ENCODE results near the gene MGAT4A.
"Not testable (repeated sequence)": the region's sequence is repeated elsewhere in the genome, so short reads cannot be mapped to it uniquely, and the experiment has no call there.

The MGAT4A gene

DNA sequence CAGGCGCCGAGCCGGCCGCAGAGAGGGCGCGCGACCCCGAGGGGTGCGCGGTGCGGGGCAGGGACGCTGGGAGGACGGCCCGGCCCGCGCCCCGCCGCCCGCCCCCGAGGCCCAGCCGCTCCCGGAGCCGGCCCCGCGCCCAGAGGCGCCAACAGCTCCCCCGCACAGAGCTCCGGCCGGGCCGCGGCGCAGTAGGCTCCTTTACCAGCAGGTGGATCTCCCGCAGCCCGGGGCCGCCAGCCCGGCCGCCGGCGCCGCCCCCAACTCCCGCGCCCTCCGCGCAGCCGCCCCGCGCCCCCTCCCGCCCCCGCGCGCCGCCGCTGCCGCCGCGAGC lies 258 bp downstream of the MGAT4A start:
- Histone ChIP-seq H3K27ac (peak overlapping the region; percentile 61 to 86 (median 76)), H3K4me3 (peak overlapping the region; percentile 69 to 93 (median 82)), H3K27me3 (peaks cover 0 to 28% (median 9%) of the 10 kb centered on the region in 11 experiments; a peak in 8 of 22 replicates), H3K9ac (peak overlapping the region; percentile 73 to 98 (median 85)), H4K20me1 (peaks cover 0 to 46% (median 16%) of the 10 kb centered on the region in 11 experiments; a peak in 12 of 22 replicates), H3K4me1 (peaks cover 37 to 79% (median 50%) of the 10 kb centered on the region in 10 experiments), H3K36me3 (peaks cover 0 to 13% (median 5%) of the 10 kb centered on the region in 11 experiments; a peak in 11 of 22 replicates), H3K9me3 (replicated peaks in 1 of 11) (peaks cover 0 to 7% (median 0%) of the 10 kb centered on the region in 11 experiments; a peak in 4 of 22 replicates), H3K4me2 (peak overlapping the region; percentile 79 to 92 (median 88); a peak in 21 of 22 replicates)
- TF ChIP-seq Cebpa-rat (IDR thresholded peaks at IDR 0.05), result no peak

- Histone ChIP-seq H4K20me1 (peaks cover 0 to 51% (median 16%) of the 10 kb centered on the region in 11 experiments; a peak in 12 of 22 replicates), H3K9me3 (replicated peaks in 1 of 11) (peaks cover 0 to 7% (median 0%) of the 10 kb centered on the region in 11 experiments; a peak in 4 of 22 replicates), H3K4me1 (peaks cover 37 to 79% (median 50%) of the 10 kb centered on the region in 10 experiments), H3K36me3 (peaks cover 0 to 18% (median 7%) of the 10 kb centered on the region in 11 experiments; a peak in 11 of 22 replicates), H3K4me2 (peak overlapping the region; percentile 79 to 92 (median 88)), H3K9ac (peak overlapping the region; percentile 73 to 98 (median 85)), H3K27me3 (peaks cover 0 to 28% (median 9%) of the 10 kb centered on the region in 11 experiments; a peak in 8 of 22 replicates), H3K27ac (peak overlapping the region; percentile 61 to 86 (median 76)), H3K4me3 (peak overlapping the region; percentile 69 to 93 (median 82))
- TF ChIP-seq Cebpa-rat (IDR thresholded peaks at IDR 0.05), result no peak
These were observed 752 bp downstream of the MGAT4A start for GRCh38 chr2:98730053-98730706.

DNA sequence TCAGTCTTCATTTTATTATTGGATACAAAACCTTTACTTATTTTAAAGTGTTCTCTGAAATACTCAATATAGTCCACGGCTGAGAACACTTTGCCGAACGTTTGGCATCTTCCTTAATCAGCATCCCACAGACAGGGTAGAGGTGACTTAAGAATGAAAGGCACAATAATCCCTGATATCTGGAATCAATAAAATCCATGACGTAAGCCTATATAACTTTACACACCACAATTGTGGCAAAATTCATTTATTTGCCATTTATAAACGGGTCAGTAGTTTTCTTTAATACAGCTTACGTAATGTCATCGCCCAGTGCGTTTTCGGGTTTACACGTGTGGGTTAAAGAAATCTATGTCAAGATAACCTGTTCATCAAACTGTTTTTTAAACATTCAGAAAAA lies 1.3 kb downstream of the MGAT4A start:
- Histone ChIP-seq H3K9ac (peak overlapping the region in 10 of 11 experiments; percentile 73 to 98 (median 85); a peak in 16 of 22 replicates), H3K4me1 (peaks cover 37 to 79% (median 48%) of the 10 kb centered on the region in 10 experiments), H3K4me3 (peak overlapping the region; percentile 69 to 93 (median 82)), H3K36me3 (peaks cover 0 to 23% (median 12%) of the 10 kb centered on the region in 11 experiments; a peak in 11 of 22 replicates), H3K27ac (peak overlapping the region in 2 of 11 experiments; percentile 76 to 84; a peak in 3 of 22 replicates), H3K9me3 (replicated peaks in 1 of 11) (peaks cover 0 to 7% (median 0%) of the 10 kb centered on the region in 11 experiments; a peak in 4 of 22 replicates), H4K20me1 (peaks cover 0 to 56% (median 18%) of the 10 kb centered on the region in 11 experiments; a peak in 12 of 22 replicates), H3K4me2 (peak overlapping the region; percentile 79 to 92 (median 88)), H3K27me3 (peaks cover 0 to 28% (median 9%) of the 10 kb centered on the region in 11 experiments; a peak in 8 of 22 replicates)
- no peak for TF ChIP-seq Cebpa-rat (IDR thresholded peaks at IDR 0.05)

DNA sequence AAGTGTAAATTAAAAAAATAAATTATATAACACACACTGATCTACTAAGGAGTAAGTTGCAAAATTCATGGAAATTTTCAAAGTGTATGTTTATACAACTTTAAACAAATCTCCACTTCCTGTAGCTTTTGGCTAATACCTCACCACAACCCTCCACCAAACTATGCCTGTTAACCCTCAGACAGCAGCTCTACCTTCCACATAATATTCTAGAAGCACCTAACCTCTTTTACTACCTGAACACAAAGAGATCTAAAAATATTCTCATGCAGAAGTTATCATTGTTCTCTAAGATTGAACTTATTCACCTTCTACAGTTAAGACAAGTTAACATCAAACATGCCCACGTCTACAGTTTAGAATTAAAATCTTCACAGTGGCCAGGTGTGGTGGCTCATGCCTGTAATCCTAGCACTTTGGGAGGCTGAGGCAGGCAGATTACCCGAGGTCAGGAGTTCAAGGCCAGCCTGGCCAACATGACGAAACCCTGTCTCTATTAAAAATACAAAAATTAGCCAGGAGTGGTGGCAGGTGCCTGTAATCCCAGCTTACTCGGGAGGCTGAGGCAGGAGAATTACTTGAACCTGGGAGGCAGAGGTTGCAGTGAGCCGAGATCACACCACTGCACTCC lies 2.7 kb downstream of the MGAT4A start:
- peak overlapping the region in 2 of 11 experiments; percentile 94; a peak in 3 of 22 replicates for H3K9ac ChIP-seq
- H3K36me3 ChIP-seq, result peaks cover 0 to 38% (median 19%) of the 10 kb centered on the region in 11 experiments; a peak in 14 of 22 replicates
- H3K4me2 ChIP-seq, result peak overlapping the region; percentile 61 to 92 (median 79); a peak in 20 of 22 replicates
- H3K4me1 ChIP-seq, result peaks cover 37 to 70% (median 41%) of the 10 kb centered on the region in 10 experiments
- H3K27me3 ChIP-seq, result peaks cover 0 to 28% (median 9%) of the 10 kb centered on the region in 11 experiments; a peak in 8 of 22 replicates
- H4K20me1 ChIP-seq, result peaks cover 0 to 71% (median 18%) of the 10 kb centered on the region in 11 experiments; a peak in 12 of 22 replicates
- not testable (repeated sequence) for H3K27ac ChIP-seq; H3K9me3 ChIP-seq (replicated peaks in 1 of 11)
- peak overlapping the region in 5 of 10 experiments; percentile 5 to 93 (median 69); a peak in 7 of 20 replicates for H3K4me3 ChIP-seq

GRCh38 chr2:98727369-98728087 lies 3.4 kb downstream of the MGAT4A start:
- Histone ChIP-seq H3K9me3 (replicated peaks in 1 of 11) (peaks cover 0 to 13% (median 1%) of the 10 kb centered on the region in 11 experiments; a peak in 9 of 22 replicates), H3K27ac (no peak overlapping the region), H4K20me1 (peaks cover 0 to 78% (median 18%) of the 10 kb centered on the region in 11 experiments; a peak in 12 of 22 replicates), H3K4me3 (peak overlapping the region in 2 of 10 experiments; percentile 69 to 93; a peak in 3 of 20 replicates), H3K4me2 (peak overlapping the region; percentile 61 to 92 (median 79)), H3K27me3 (peaks cover 0 to 28% (median 9%) of the 10 kb centered on the region in 11 experiments; a peak in 8 of 22 replicates), H3K36me3 (peaks cover 0 to 42% (median 26%) of the 10 kb centered on the region in 11 experiments; a peak in 16 of 22 replicates), H3K9ac (peak overlapping the region in 2 of 11 experiments; percentile 94; a peak in 3 of 22 replicates), H3K4me1 (peaks cover 37 to 64% (median 41%) of the 10 kb centered on the region in 10 experiments)
- TF ChIP-seq Cebpa-rat (IDR thresholded peaks at IDR 0.05), result no peak

GRCh38 chr2:98726735-98727368 lies 4.1 kb downstream of the MGAT4A start:
- Histone ChIP-seq H3K27me3 (peaks cover 0 to 21% (median 9%) of the 10 kb centered on the region in 11 experiments; a peak in 8 of 22 replicates), H3K4me3 (peak overlapping the region in 1 of 10 experiments; percentile 93; a peak in 2 of 20 replicates), H3K9ac (peak overlapping the region in 1 of 11 experiments; percentile 94; a peak in 1 of 22 replicates), H3K9me3 (replicated peaks in 1 of 11) (peaks cover 0 to 19% (median 6%) of the 10 kb centered on the region in 11 experiments; a peak in 18 of 22 replicates), H3K4me1 (peaks cover 30 to 57% (median 35%) of the 10 kb centered on the region in 10 experiments), H4K20me1 (peaks cover 0 to 84% (median 18%) of the 10 kb centered on the region in 11 experiments; a peak in 12 of 22 replicates), H3K36me3 (peaks cover 0 to 48% (median 32%) of the 10 kb centered on the region in 11 experiments; a peak in 16 of 22 replicates), H3K27ac (no peak overlapping the region), H3K4me2 (peak overlapping the region; percentile 61 to 92 (median 79); a peak in 21 of 22 replicates)
- TF ChIP-seq Cebpa-rat (IDR thresholded peaks at IDR 0.05), result peak in 3 of 11 experiments; percentile 12 to 47 (median 33); a peak in 2 of 22 replicates

DNA sequence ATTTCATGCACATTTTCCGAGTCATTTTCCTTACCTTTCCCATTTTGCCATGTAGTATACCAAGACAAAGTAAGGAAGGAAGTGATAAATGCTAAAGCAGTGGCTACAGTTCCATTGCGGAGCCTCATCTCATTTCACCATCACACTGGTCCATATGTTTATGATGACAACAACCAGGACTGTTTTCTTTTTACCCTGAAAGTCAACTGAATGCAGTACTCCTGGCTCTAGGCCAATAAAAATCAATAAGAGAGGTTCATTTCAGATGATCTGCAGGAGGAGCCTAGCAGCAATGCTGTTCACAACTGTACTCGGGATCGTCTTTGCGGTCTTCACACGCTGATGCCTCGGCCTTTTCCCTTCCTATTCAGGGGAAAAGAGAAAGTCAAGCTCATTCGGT lies 4.7 kb downstream of the MGAT4A start:
- no peak for TF ChIP-seq Cebpa-rat (IDR thresholded peaks at IDR 0.05)
- no peak overlapping the region for H3K9ac ChIP-seq
- peaks cover 27 to 57% (median 31%) of the 10 kb centered on the region in 10 experiments for H3K4me1 ChIP-seq
- H3K4me3 ChIP-seq, result no peak overlapping the region
- peaks cover 2 to 54% (median 39%) of the 10 kb centered on the region in 11 experiments; a peak in 16 of 22 replicates for H3K36me3 ChIP-seq
- H3K27ac ChIP-seq, result no peak overlapping the region
- H3K9me3 ChIP-seq (replicated peaks in 1 of 11), result peaks cover 1 to 26% (median 12%) of the 10 kb centered on the region in 11 experiments; a peak in 19 of 22 replicates
- peaks cover 0 to 16% (median 9%) of the 10 kb centered on the region in 11 experiments; a peak in 8 of 22 replicates for H3K27me3 ChIP-seq
- peaks cover 0 to 91% (median 18%) of the 10 kb centered on the region in 11 experiments; a peak in 12 of 22 replicates for H4K20me1 ChIP-seq
- H3K4me2 ChIP-seq, result peak overlapping the region in 2 of 11 experiments; percentile 88 to 90; a peak in 4 of 22 replicates
